Muscle of leg (tissue), 11 donors: ENCODE data around the gene RBM4B. TPM values are rescaled to one million over a fixed set of nuclear protein-coding genes. Genes with fewer than 3 reads are reported as not detected.

ENCODE experiments used
- DNase-seq: peaks from one replicate; pipeline ENCODE4 v3.0.0; 2013
- H3K27ac ChIP-seq: one replicate; pipeline ENCODE4 v1.5.1; 2013; ENCODE audit warnings: mild to moderate bottlenecking, low read length, control low read depth
- H3K27me3 ChIP-seq: one replicate; pipeline ENCODE4 v1.6.1; 2013; ENCODE audit warnings: low read length; ENCODE audit not compliant: control insufficient read depth, insufficient read depth
- H3K36me3 ChIP-seq: one replicate; pipeline ENCODE4 v1.6.1; 2013; ENCODE audit warnings: low read length; ENCODE audit not compliant: control insufficient read depth, insufficient read depth
- H3K4me1 ChIP-seq: one replicate; pipeline ENCODE4 v1.6.1; 2013; ENCODE audit warnings: low read length; ENCODE audit not compliant: control insufficient read depth, insufficient read depth
- H3K4me3 ChIP-seq: one replicate; pipeline ENCODE4 v1.5.1; 2013; ENCODE audit warnings: low read length, control low read depth
- H3K9me3 ChIP-seq: replicated peaks from 2 replicates; pipeline ENCODE4 v1.6.1; 2013; ENCODE audit warnings: low read depth, low read length; ENCODE audit not compliant: control insufficient read depth
- WGBS: methylation state at CpG from one replicate; pipeline ENCODE4 v1.1.5; 2013; ENCODE audit warnings: missing lambda C conversion rate; ENCODE audit not compliant: insufficient coverage; 5-methylcytosine and 5-hydroxymethylcytosine counted together
- polyA plus RNA-seq, 8 donors: library from polyadenylated mRNA; unstranded; fragments of 120-200 nt; gene quantifications; one replicate each; pipeline versions ENCODE4 v1.2.1 to v1.2.3, GENCODE V29; 2013; ENCODE audit warnings: inconsistent platforms in 1 of 8, low replicate concordance in 1 of 8; ENCODE audit not compliant: insufficient read length in 8 of 8, insufficient read depth in 1 of 8
- total RNA-seq: library from RNA; stranded (reverse); fragments of 120-200 nt; gene quantifications from one replicate; pipeline ENCODE4 v1.2.4, GENCODE V29; 2013

The RBM4B gene
- total and polyA plus RNA-seq, 9 donors: 26.7 to 42.8 (median 31.1) TPM

DNA sequence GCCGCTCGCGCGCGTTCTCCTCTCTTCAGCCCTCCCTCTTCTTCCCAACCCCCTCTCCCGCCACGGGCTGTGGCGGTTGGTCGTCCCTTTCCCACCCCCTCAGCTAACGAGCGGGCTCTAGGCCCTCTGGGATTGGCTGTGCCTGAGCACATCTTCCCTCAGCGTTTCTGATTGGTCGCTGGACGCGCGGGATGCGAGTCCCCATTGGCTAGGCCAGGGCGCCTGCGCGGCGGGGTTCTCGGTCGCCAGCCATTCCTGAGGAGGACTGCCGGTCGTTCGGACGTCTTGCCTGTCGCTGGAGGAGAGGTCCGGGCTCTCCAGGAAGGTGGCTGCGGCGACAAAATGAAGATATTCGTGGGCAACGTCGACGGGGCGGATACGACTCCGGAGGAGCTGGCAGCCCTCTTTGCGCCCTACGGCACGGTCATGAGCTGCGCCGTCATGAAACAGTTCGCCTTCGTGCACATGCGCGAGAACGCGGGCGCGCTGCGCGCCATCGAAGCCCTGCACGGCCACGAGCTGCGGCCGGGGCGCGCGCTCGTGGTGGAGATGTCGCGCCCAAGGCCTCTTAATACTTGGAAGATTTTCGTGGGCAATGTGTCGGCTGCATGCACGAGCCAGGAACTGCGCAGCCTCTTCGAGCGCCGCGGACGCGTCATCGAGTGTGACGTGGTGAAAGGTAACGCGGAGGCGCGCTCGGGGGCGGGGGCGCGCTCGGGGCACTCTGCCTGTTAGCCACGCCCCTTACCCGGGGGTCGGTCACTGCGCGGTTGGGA, 61.1 kb downstream of the RBM4B start, which contains the start of gene RBM14:
RBM14 (plus strand) TSS at position 252 of the 776 bp plus-strand sequence; CDS start at position 343, 91 bp downstream.
- peaks cover 27% of the 10 kb centered on the region for H3K4me1 ChIP-seq
- WGBS: under 1% methylated on average over 87 of the region's 90 CpGs
- no peaks in the 10 kb centered on the region for H3K9me3 ChIP-seq
- H3K36me3 ChIP-seq: peaks cover 19% of the 10 kb centered on the region
- H3K27me3 ChIP-seq: no peaks in the 10 kb centered on the region
- H3K27ac ChIP-seq: peak within 1 kb of the TSS; percentile 99
- H3K4me3 ChIP-seq: peak within 1 kb of the TSS; percentile 78
- peak; percentile 100 for DNase-seq

Other genes with a start within 250 kb of the RBM4B start
- gene MRPL11, start 239.0 kb downstream of the RBM4B start, total RNA-seq: 59.0 TPM
- 10 to 100 TPM; 49.6 to 62.4 (median 54.9) TPM for gene MRPL11, start 239.0 kb downstream of the RBM4B start, polyA plus RNA-seq
- 8.2 TPM for gene PELI3, start 211.0 kb downstream of the RBM4B start, total RNA-seq
- 1 to 10 TPM; 4.7 to 6.5 (median 5.7) TPM for gene PELI3, start 211.0 kb downstream of the RBM4B start, polyA plus RNA-seq
- gene DPP3, start 197.5 kb downstream of the RBM4B start, total RNA-seq: 22.3 TPM
- 10 to 100 TPM; 18.5 to 27.2 (median 23.1) TPM for gene DPP3, start 197.5 kb downstream of the RBM4B start, polyA plus RNA-seq
- gene BBS1, start 167.3 kb downstream of the RBM4B start, total RNA-seq: 18.8 TPM
- gene BBS1, start 167.3 kb downstream of the RBM4B start, polyA plus RNA-seq: 10 to 100 TPM; 13.2 to 22.6 (median 17.4) TPM
- gene ZDHHC24, start 131.8 kb downstream of the RBM4B start, total RNA-seq: 3.5 TPM
- 1 to 10 TPM; 3.2 to 4.7 (median 3.8) TPM for gene ZDHHC24, start 131.8 kb downstream of the RBM4B start, polyA plus RNA-seq
- 81.6 TPM for gene ACTN3, start 131.0 kb downstream of the RBM4B start, total RNA-seq
- 100 to 1,000 TPM in 2 of 8 donors, 10 to 100 TPM in 5, 1 to 10 TPM in 1; 8.3 to 162 (median 39.3) TPM for gene ACTN3, start 131.0 kb downstream of the RBM4B start, polyA plus RNA-seq
- 29.0 TPM for gene CTSF, start 109.3 kb downstream of the RBM4B start, total RNA-seq
- 10 to 100 TPM; 22.4 to 36.7 (median 25.8) TPM for gene CTSF, start 109.3 kb downstream of the RBM4B start, polyA plus RNA-seq
- gene CCDC87, start 84.8 kb downstream of the RBM4B start, total RNA-seq: 0.09 TPM
- under 1 TPM; 0.10 to 0.15 (median 0.13) TPM for gene CCDC87, start 84.8 kb downstream of the RBM4B start, polyA plus RNA-seq
- gene CCS, start 84.7 kb downstream of the RBM4B start, total RNA-seq: 32.1 TPM
- gene CCS, start 84.7 kb downstream of the RBM4B start, polyA plus RNA-seq: 10 to 100 TPM; 30.1 to 49.2 (median 39.2) TPM
- 25.9 TPM for gene RBM14, start 61.3 kb downstream of the RBM4B start, total RNA-seq
- gene RBM14, start 61.3 kb downstream of the RBM4B start, polyA plus RNA-seq: 10 to 100 TPM; 35.2 to 56.5 (median 42.9) TPM
- 98.1 TPM for gene RBM4, start 39.2 kb downstream of the RBM4B start, total RNA-seq
- gene RBM4, start 39.2 kb downstream of the RBM4B start, polyA plus RNA-seq: 100 to 1,000 TPM; 123 to 167 (median 148) TPM
- gene SPTBN2, start 51.3 kb upstream of the RBM4B start, total RNA-seq: 13.3 TPM
- gene SPTBN2, start 51.3 kb upstream of the RBM4B start, polyA plus RNA-seq: 10 to 100 TPM in 6 of 8 donors, 1 to 10 TPM in 2; 8.6 to 19.0 (median 16.9) TPM
- 9.9 TPM for gene RCE1, start 165.6 kb upstream of the RBM4B start, total RNA-seq
- 10 to 100 TPM; 12.1 to 17.3 (median 14.0) TPM for gene RCE1, start 165.6 kb upstream of the RBM4B start, polyA plus RNA-seq
- 24.0 TPM for gene LRFN4, start 179.2 kb upstream of the RBM4B start, total RNA-seq
- 10 to 100 TPM; 26.3 to 35.7 (median 32.2) TPM for gene LRFN4, start 179.2 kb upstream of the RBM4B start, polyA plus RNA-seq